Measurements from ENCODE around the gene ACTR1A.

The ACTR1A gene

GRCh38 chr10:102485093-102485784 is 17.3 kb downstream of the ACTR1A start:
- DNase-seq (ENCODE audit: extremely low read depth in 1 of 2, low read depth in 1 of 2) = no peak

- no peak for DNase-seq (ENCODE audit: extremely low read depth in 1 of 2, low read depth in 1 of 2)
Measured at GRCh38 chr10:102484021-102484420, 18.5 kb downstream of the ACTR1A start.

- DNase-seq (ENCODE audit: extremely low read depth in 1 of 2, low read depth in 1 of 2) = no peak
Measured at GRCh38 chr10:102480396-102480795, 22.1 kb downstream of the ACTR1A start.

- no peak for DNase-seq (ENCODE audit: extremely low read depth in 1 of 2, low read depth in 1 of 2)
Measured at GRCh38 chr10:102479651-102480050, 22.9 kb downstream of the ACTR1A start.

GRCh38 chr10:102476466-102477141 is 25.9 kb downstream of the ACTR1A start:
- DNase-seq (ENCODE audit: extremely low read depth in 1 of 2, low read depth in 1 of 2) = no peak

- DNase-seq (ENCODE audit: extremely low read depth in 1 of 2, low read depth in 1 of 2) = no peak
Measured at GRCh38 chr10:102475451-102476040, 27.0 kb downstream of the ACTR1A start.

- no peak for DNase-seq (ENCODE audit: extremely low read depth in 1 of 2, low read depth in 1 of 2)
Measured at GRCh38 chr10:102473445-102474331, 28.8 kb downstream of the ACTR1A start.

GRCh38 chr10:102470579-102471546 is 31.6 kb downstream of the ACTR1A start:
- DNase-seq (ENCODE audit: extremely low read depth in 1 of 2, low read depth in 1 of 2) = no peak

- no peak for DNase-seq (ENCODE audit: extremely low read depth in 1 of 2, low read depth in 1 of 2)
Measured at GRCh38 chr10:102468683-102469082, 33.8 kb downstream of the ACTR1A start.

- no peak for DNase-seq (ENCODE audit: extremely low read depth in 1 of 2, low read depth in 1 of 2)
Measured at GRCh38 chr10:102467971-102468438, 34.5 kb downstream of the ACTR1A start.

GRCh38 chr10:102467318-102467717 is 35.2 kb downstream of the ACTR1A start:
- no peak for DNase-seq (ENCODE audit: extremely low read depth in 1 of 2, low read depth in 1 of 2)

GRCh38 chr10:102465466-102465865 is 37.0 kb downstream of the ACTR1A start:
- no peak for DNase-seq (ENCODE audit: extremely low read depth in 1 of 2, low read depth in 1 of 2)

- DNase-seq (ENCODE audit: extremely low read depth in 1 of 2, low read depth in 1 of 2) = no peak
Measured at GRCh38 chr10:102463983-102464382, 38.5 kb downstream of the ACTR1A start.

GRCh38 chr10:102462512-102463054 is 39.9 kb downstream of the ACTR1A start:
- no peak for DNase-seq (ENCODE audit: extremely low read depth in 1 of 2, low read depth in 1 of 2)

GRCh38 chr10:102461187-102462054 is 41.1 kb downstream of the ACTR1A start:
- peak; percentile 88 to 94 for DNase-seq (ENCODE audit: extremely low read depth in 1 of 2, low read depth in 1 of 2)

- DNase-seq (ENCODE audit: extremely low read depth in 1 of 2, low read depth in 1 of 2) = no peak
Measured at GRCh38 chr10:102460836-102461186, 41.7 kb downstream of the ACTR1A start.

GRCh38 chr10:102458656-102459055 is 43.9 kb downstream of the ACTR1A start:
- DNase-seq (ENCODE audit: extremely low read depth in 1 of 2, low read depth in 1 of 2) = no peak

GRCh38 chr10:102457591-102458150 is 44.8 kb downstream of the ACTR1A start:
- no peak for DNase-seq (ENCODE audit: extremely low read depth in 1 of 2, low read depth in 1 of 2)

Data from activated CD8-positive, alpha-beta memory T cell treated with anti-CD3 and anti-CD28 coated beads for 1 hour (primary cell).